H1 (cell line): ENCODE results near the gene PGRMC1. TPM values are rescaled to one million over a fixed set of nuclear protein-coding genes. Genes with fewer than 3 reads are reported as not detected.

Experiments used
- CTCF ChIA-PET: fragments of 300-600 bp; sonication (Branson Sonifier 250); formaldehyde crosslinking; loops from one replicate; lab custom pipeline; 2021; ENCODE audit not compliant: partially characterized antibody; lab: Charles Lee
- POLR2A ChIA-PET: fragments of 300-600 bp; sonication (Branson Sonifier 250); formaldehyde crosslinking; loops from one replicate; lab custom pipeline; 2021; ENCODE audit warnings: inconsistent platforms; ENCODE audit not compliant: partially characterized antibody; lab: Charles Lee
- DNase-seq, 2 experiments: peaks; one replicate each; pipeline versions ENCODE4 v3.0.0 to v3.0.0-alpha.2; 2010 to 2022; ENCODE audit warnings: low spot score in 2 of 2, low read depth in 1 of 2, mixed read lengths in 1 of 2
- FAIRE-seq: peaks from 2 replicates; lab custom pipeline; 2011; peaks lifted over from hg19 to GRCh38; lab: Jason Lieb, UNC
- H2AFZ ChIP-seq: 2 replicates; pipeline ENCODE4 v1.8.1; 2012; ENCODE audit warnings: low read length, inconsistent platforms
- H2AK5ac ChIP-seq: 2 replicates; pipeline ENCODE4 v1.6.1; 2013; ENCODE audit warnings: low read depth, low read length
- H2BK120ac ChIP-seq: replicated peaks from 2 replicates; pipeline ENCODE3; 2013; ENCODE audit warnings: low read depth, low read length, inconsistent platforms
- H2BK12ac ChIP-seq: 2 replicates; pipeline ENCODE4 v1.6.1; 2013; ENCODE audit warnings: low read depth, low read length
- H2BK15ac ChIP-seq: 2 replicates; pipeline ENCODE4 v1.6.1; 2013; ENCODE audit warnings: low read length
- H2BK20ac ChIP-seq: 2 replicates; pipeline ENCODE4 v1.6.1; 2013; ENCODE audit warnings: low read length
- H2BK5ac ChIP-seq: 2 replicates; pipeline ENCODE4 v1.6.1; 2013; ENCODE audit warnings: low read depth, low read length
- H3K14ac ChIP-seq: 2 replicates; pipeline ENCODE4 v1.6.1; 2013; ENCODE audit warnings: inconsistent platforms; ENCODE audit not compliant: insufficient read length
- H3K18ac ChIP-seq: 2 replicates; pipeline ENCODE4 v1.6.1; 2013; ENCODE audit warnings: low read length; ENCODE audit errors: extremely low read depth
- H3K23ac ChIP-seq: 2 replicates; pipeline ENCODE4 v1.6.1; 2013; ENCODE audit warnings: inconsistent platforms; ENCODE audit not compliant: insufficient read length
- H3K23me2 ChIP-seq: 2 replicates; pipeline ENCODE4 v1.6.1; 2013; ENCODE audit warnings: low read depth, low read length
- H3K27ac ChIP-seq: 2 replicates; pipeline ENCODE4 v1.6.1; 2011; ENCODE audit warnings: low read depth, low read length, inconsistent platforms
- H3K27me3 ChIP-seq, 4 experiments: replicated peaks in 1 of 4; 1 replicate in 1 of 4; 2 replicates in 3 of 4; pipeline versions ENCODE4 v1.6.1 to v1.8.1; 2011 to 2013; ENCODE audit warnings: low read length in 3 of 4, mild to moderate bottlenecking in 3 of 4, inconsistent platforms in 2 of 4, mixed read lengths in 2 of 4, moderate library complexity in 1 of 4; ENCODE audit not compliant: control insufficient read depth in 3 of 4, insufficient read depth in 3 of 4; ENCODE audit errors: extremely low read depth in 1 of 4
- H3K36me3 ChIP-seq, 4 experiments: 2 replicates each; pipeline versions ENCODE4 v1.6.1 to v1.8.1; 2011 to 2013; ENCODE audit warnings: mild to moderate bottlenecking in 4 of 4, low read length in 3 of 4, moderate library complexity in 2 of 4, control low read depth in 1 of 4, inconsistent platforms in 1 of 4; ENCODE audit not compliant: insufficient read depth in 4 of 4, control insufficient read depth in 2 of 4
- H3K4ac ChIP-seq: replicated peaks from 2 replicates; pipeline ENCODE3; 2013; ENCODE audit warnings: low read length, low read depth, mixed read lengths, inconsistent platforms; ENCODE audit not compliant: insufficient read length
- H3K4me1 ChIP-seq, 4 experiments: replicated peaks in 1 of 4; 1 replicate in 1 of 4; 2 replicates in 3 of 4; pipeline versions ENCODE4 v1.6.1 to v1.8.1; 2011 to 2013; ENCODE audit warnings: low read length in 3 of 4, inconsistent platforms in 2 of 4, mixed read lengths in 1 of 4; ENCODE audit not compliant: insufficient read depth in 4 of 4, control insufficient read depth in 3 of 4
- H3K4me2 ChIP-seq, 2 experiments: 2 replicates each; pipeline versions ENCODE4 v1.6.1 to v1.8.1; 2011 to 2013; ENCODE audit warnings: low read depth in 2 of 2, low read length in 2 of 2, control low read depth in 1 of 2, inconsistent platforms in 1 of 2, mild to moderate bottlenecking in 1 of 2; ENCODE audit not compliant: insufficient read depth in 1 of 2
- H3K4me3 ChIP-seq, 4 experiments: fragments of 200-600, 300-600 bp in 1 of 4; sonication (generic), shearing (Covaris generic), sonication (Bioruptor Twin) in 1 of 4; 2 replicates each; pipeline versions ENCODE4 v1.5.1 to v1.8.1; 2011 to 2016; ENCODE audit warnings: low read length in 4 of 4, low read depth in 3 of 4, control low read depth in 2 of 4, inconsistent platforms in 2 of 4, mild to moderate bottlenecking in 2 of 4, mixed read lengths in 1 of 4, moderate library complexity in 1 of 4; ENCODE audit not compliant: insufficient read depth in 2 of 4; ENCODE audit errors: extremely low read depth in 1 of 4
- H3K56ac ChIP-seq: replicated peaks from 2 replicates; pipeline ENCODE3; 2013; ENCODE audit warnings: low read depth, mild to moderate bottlenecking, mixed read lengths, low read length, inconsistent platforms; ENCODE audit not compliant: insufficient read length
- H3K79me1 ChIP-seq: 2 replicates; pipeline ENCODE4 v1.6.1; 2013; ENCODE audit warnings: low read depth, low read length, control low read depth
- H3K79me2 ChIP-seq, 2 experiments: 2 replicates each; pipeline versions ENCODE4 v1.6.1 to v1.8.1; 2012 to 2013; ENCODE audit warnings: low read length in 2 of 2, mild to moderate bottlenecking in 2 of 2, inconsistent platforms in 1 of 2; ENCODE audit not compliant: insufficient read depth in 2 of 2, control insufficient read depth in 1 of 2
- H3K9ac ChIP-seq, 4 experiments: replicated peaks in 1 of 4; 1 replicate in 1 of 4; 2 replicates in 3 of 4; pipeline versions ENCODE4 v1.6.1 to v1.8.1; 2011 to 2013; ENCODE audit warnings: low read depth in 3 of 4, low read length in 3 of 4, control low read depth in 2 of 4, mild to moderate bottlenecking in 2 of 4, moderate library complexity in 2 of 4, inconsistent platforms in 1 of 4; ENCODE audit errors: extremely low read depth in 1 of 4
- H3K9me3 ChIP-seq, 2 experiments: 2 replicates each; pipeline versions ENCODE4 v1.6.1 to v1.8.1; 2012 to 2013; ENCODE audit warnings: mild to moderate bottlenecking in 2 of 2, moderate library complexity in 2 of 2, control low read depth in 1 of 2, inconsistent platforms in 1 of 2, low read depth in 1 of 2, low read length in 1 of 2, mixed read lengths in 1 of 2; ENCODE audit not compliant: insufficient read depth in 2 of 2
- H4K20me1 ChIP-seq, 2 experiments: replicated peaks in 1 of 2; 2 replicates each; pipeline versions ENCODE3 to v1.8.1; 2011 to 2013; ENCODE audit warnings: inconsistent platforms in 2 of 2, low read length in 2 of 2, mild to moderate bottlenecking in 1 of 2; ENCODE audit not compliant: insufficient read depth in 2 of 2, control insufficient read depth in 1 of 2
- H4K5ac ChIP-seq: 2 replicates; pipeline ENCODE4 v1.6.1; 2013; ENCODE audit warnings: low read length, low read depth, mixed read lengths, inconsistent platforms; ENCODE audit not compliant: insufficient read length
- H4K8ac ChIP-seq: 2 replicates; pipeline ENCODE4 v1.8.0; 2013; ENCODE audit warnings: mild to moderate bottlenecking, moderate library complexity, low read length, inconsistent platforms; ENCODE audit not compliant: insufficient read depth; ENCODE audit errors: extremely low read depth
- H4K91ac ChIP-seq: replicated peaks from 2 replicates; pipeline ENCODE3; 2013; ENCODE audit warnings: low read length, mixed read lengths, inconsistent platforms; ENCODE audit not compliant: insufficient read length
- CBX5 ChIP-seq: fragments of 300-800, 300-1000 bp; sonication (generic); IDR thresholded peaks from 2 replicates; pipeline ENCODE4 v1.7.1; 2016; ENCODE audit warnings: antibody characterized with exemption, low read length, low read depth
- SIX5 ChIP-seq: IDR thresholded peaks from 2 replicates; pipeline ENCODE4 v1.6.1; 2011; ENCODE audit warnings: mild to moderate bottlenecking, low read depth, low read length
- TAF7 ChIP-seq: optimal IDR thresholded peaks from 2 replicates; pipeline ENCODE3; 2011; ENCODE audit warnings: low read depth, mild to moderate bottlenecking, inconsistent platforms, low read length, moderate library complexity, borderline replicate concordance
- WGBS, 2 experiments: shearing (Covaris generic) in 1 of 2; methylation state at CpG; one replicate each; pipeline versions ENCODE4 v1.1.6 to v1.1.7; 2013 to 2015; ENCODE audit warnings: low lambda C conversion rate in 2 of 2, mixed read lengths in 2 of 2, inconsistent platforms in 1 of 2, low coverage in 1 of 2, missing lambda C conversion rate in 1 of 2; ENCODE audit not compliant: insufficient replicate concordance in 2 of 2, insufficient coverage in 1 of 2, insufficient read length in 1 of 2; ENCODE audit errors: extremely low coverage in 1 of 2, missing lambda C conversion rate in 1 of 2; 5-methylcytosine and 5-hydroxymethylcytosine counted together
- polyA plus RNA-seq, 7 experiments: library from polyadenylated mRNA; depleted of rRNA in 3 of 7; stranded (reverse) in 5 of 7; unstranded in 2 of 7; fragments of >200 nt in 5 of 7; fragments of 200-250 nt in 2 of 7; gene quantifications; 1 replicate in 5 of 7; 2 replicates in 1 of 7; 4 replicates in 1 of 7; pipeline versions ENCODE4 v1.2.1 to v1.2.3, GENCODE V29; 2011 to 2013; ENCODE audit warnings: missing spikeins in 2 of 7, mixed read lengths in 2 of 7
- total RNA-seq: library from RNA; stranded (reverse); fragmentation: NEBNext Ultra II Directional; extraction: Animal tissue kit (Norgen Biotek cat#: 25700); gene quantifications from 2 replicates; pipeline ENCODE4 v1.2.1, GENCODE V29; 2021

PGRMC1 gene
- total and polyA plus RNA-seq, 2 of the 8 experiments (the other 6 are each of a cell fraction or from before 2014, with no cell fraction given) = 127 to 248 TPM

DNA sequence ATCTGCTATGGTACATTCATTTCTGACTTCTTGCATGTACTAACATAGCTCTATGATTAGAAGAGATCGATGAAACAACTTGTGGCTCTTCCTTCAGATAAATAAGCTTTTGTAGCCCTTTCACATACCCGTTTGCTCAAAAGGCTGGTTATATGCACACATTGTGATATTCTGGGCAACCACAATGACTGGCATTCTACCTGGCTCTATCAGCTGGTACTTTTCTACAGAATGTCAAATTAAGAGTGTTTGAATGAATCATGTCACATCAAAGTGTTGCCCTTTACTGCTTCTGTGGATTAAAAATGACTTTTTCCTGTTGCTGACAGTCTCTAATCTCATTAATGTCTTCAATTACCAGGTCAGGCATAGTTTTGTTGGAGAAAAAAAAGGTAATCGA lies 11.6 kb downstream of the PGRMC1 start:
- Histone ChIP-seq H2BK12ac (no peak overlapping the region), H4K5ac (no peak overlapping the region), H2AFZ (no peak overlapping the region), H2BK120ac (no peak overlapping the region), H3K27ac (no peak overlapping the region), H2BK20ac (no peak overlapping the region), H3K4ac (no peak overlapping the region), H3K14ac (no peak overlapping the region), H3K9me3 (no peaks in the 10 kb centered on the region), H3K18ac (no peak overlapping the region), H2BK5ac (no peak overlapping the region), H3K4me3 (no peak overlapping the region), H3K9ac (no peak overlapping the region), H2AK5ac (no peak overlapping the region), H3K27me3 (no peaks in the 10 kb centered on the region), H3K4me2 (no peak overlapping the region), H3K23ac (no peak overlapping the region), H3K79me1 (no peaks in the 10 kb centered on the region), H3K36me3 (peaks cover 5 to 29% (median 14%) of the 10 kb centered on the region in 4 experiments), H4K8ac (no peak overlapping the region), H3K79me2 (peaks cover 0 to 2% of the 10 kb centered on the region in 2 experiments; a peak in 1 of 4 replicates), H4K20me1 (no peaks in the 10 kb centered on the region), H3K4me1 (no peaks in the 10 kb centered on the region), H2BK15ac (no peak overlapping the region), H3K56ac (no peak overlapping the region), H4K91ac (no peak overlapping the region), H3K23me2 (no peaks in the 10 kb centered on the region)
- DNase-seq = no peak
- no peak for FAIRE-seq
- WGBS, 2 experiments = 80% methylated on average over 3 of the region's 3 CpGs; no CpG with 5 or more reads in 1 of the 2 experiments
- ChIA-PET CTCF (no interaction called here), POLR2A (interaction anchor here (1.2 to 1.3 kb wide), 2 partner anchors 10 to 12 kb away, joined by 3 to 7 read pairs; partner anchors contain the start of gene PGRMC1)
- no peak for TF ChIP-seq CBX5
- no peak for TF ChIP-seq TAF7
- no peak for TF ChIP-seq SIX5
